ENCODE measurements around the gene CYP4F22. TPM values are rescaled to one million over a fixed set of nuclear protein-coding genes. Genes with fewer than 3 reads are reported as not detected.

CYP4F22 gene
- total RNA-seq, 2 donors from 2014 or later = not detected

DNA sequence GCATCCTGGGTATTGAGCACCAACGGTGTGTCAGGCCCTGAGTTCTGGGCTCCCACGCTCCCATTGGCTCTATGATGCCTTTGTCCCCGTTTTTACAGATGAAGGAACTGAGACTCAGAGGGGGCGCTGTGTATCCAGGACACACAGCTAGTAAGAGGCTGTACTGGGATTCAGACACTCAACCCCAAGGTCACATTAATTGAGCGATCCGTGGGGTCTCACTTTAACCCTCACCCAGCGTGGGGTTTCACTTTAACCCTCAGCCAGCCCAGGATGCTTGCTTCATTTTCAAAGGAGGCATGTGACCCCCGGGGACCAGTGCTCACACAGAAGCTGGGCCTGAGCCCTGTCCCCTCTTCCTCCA lies 42.6 kb downstream of the CYP4F22 start:
- Histone ChIP-seq H3K9me3 (no peaks in the 10 kb centered on the region), H3K36me3 (replicated peaks in 1 of 2; ENCODE audit: insufficient read depth in 1 of 2, low read depth in 2 of 2) (no peaks in the 10 kb centered on the region), H3K27me3 (peaks cover 0 to 10% of the 10 kb centered on the region in 2 donors), H3K4me1 (peaks cover 14% of the 10 kb centered on the region), H3K27ac (no peak overlapping the region), H3K4me3 (peak overlapping the region in 1 of 2 donors; percentile 4)
- ATAC-seq = no peak
- TF ChIP-seq, protein P1, sequence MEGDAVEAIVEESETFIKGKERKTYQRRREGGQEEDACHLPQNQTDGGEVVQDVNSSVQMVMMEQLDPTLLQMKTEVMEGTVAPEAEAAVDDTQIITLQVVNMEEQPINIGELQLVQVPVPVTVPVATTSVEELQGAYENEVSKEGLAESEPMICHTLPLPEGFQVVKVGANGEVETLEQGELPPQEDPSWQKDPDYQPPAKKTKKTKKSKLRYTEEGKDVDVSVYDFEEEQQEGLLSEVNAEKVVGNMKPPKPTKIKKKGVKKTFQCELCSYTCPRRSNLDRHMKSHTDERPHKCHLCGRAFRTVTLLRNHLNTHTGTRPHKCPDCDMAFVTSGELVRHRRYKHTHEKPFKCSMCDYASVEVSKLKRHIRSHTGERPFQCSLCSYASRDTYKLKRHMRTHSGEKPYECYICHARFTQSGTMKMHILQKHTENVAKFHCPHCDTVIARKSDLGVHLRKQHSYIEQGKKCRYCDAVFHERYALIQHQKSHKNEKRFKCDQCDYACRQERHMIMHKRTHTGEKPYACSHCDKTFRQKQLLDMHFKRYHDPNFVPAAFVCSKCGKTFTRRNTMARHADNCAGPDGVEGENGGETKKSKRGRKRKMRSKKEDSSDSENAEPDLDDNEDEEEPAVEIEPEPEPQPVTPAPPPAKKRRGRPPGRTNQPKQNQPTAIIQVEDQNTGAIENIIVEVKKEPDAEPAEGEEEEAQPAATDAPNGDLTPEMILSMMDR (IDR thresholded peaks at IDR 0.05) = no peak
- TF ChIP-seq POLR2A (IDR thresholded peaks at IDR 0.05) = no peak
- intact Hi-C loops (cut with DNase I) = loop anchor here (5.0 to 10.0 kb wide), 2 partner anchors 96 to 374 kb away; no protein-coding TSS in a partner anchor
- 9% methylated on average over 8 of the region's 8 CpGs; no CpG with 5 or more reads in 1 of the 2 donors for WGBS, 2 donors
- DNase-seq = peak in 1 of 4 donors; percentile 9

DNA sequence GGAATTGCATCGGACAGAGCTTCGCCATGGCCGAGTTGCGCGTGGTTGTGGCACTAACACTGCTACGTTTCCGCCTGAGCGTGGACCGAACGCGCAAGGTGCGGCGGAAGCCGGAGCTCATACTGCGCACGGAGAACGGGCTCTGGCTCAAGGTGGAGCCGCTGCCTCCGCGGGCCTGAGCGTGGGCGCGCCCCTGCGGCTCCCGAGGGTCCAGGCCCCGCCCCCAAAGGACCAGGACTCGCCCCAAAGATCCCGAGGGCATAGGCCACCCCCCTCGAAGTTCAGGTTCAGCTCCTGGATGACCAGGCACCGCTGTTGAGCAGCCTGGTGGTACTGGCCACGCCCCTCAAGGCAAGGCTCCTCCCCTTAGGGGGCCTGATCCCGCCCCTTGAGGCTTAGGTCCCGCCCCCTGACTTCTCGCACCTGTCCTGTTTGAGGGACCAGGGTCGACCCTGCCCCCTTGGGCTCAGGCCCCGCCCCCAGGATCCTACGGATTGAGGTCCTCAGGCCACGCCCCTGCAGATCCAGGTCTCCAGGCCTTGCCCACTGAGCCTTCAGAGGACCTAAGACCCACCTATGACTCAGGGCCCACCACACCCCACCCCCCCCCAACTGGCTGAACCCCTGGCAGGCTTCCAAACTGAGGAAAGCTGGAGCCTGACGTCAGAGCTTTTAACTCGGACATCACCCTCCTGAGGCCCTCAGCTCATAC lies 43.1 kb downstream of the CYP4F22 start:
- Histone ChIP-seq H3K9me3 (no peaks in the 10 kb centered on the region), H3K27ac (no peak overlapping the region), H3K36me3 (replicated peaks in 1 of 2; ENCODE audit: insufficient read depth in 1 of 2, low read depth in 2 of 2) (no peaks in the 10 kb centered on the region), H3K27me3 (peaks cover 0 to 10% of the 10 kb centered on the region in 2 donors), H3K4me1 (peaks cover 18% of the 10 kb centered on the region), H3K4me3 (peak overlapping the region in 1 of 2 donors; percentile 4)
- ATAC-seq = no peak
- peak; percentile 19 to 41 (median 26) for DNase-seq
- intact Hi-C loops (cut with DNase I) = loop anchor here (5.0 to 10.0 kb wide), 2 partner anchors 97 to 374 kb away; no protein-coding TSS in a partner anchor
- 6 to 10% methylated on average over 9 to 40 of the region's 40 CpGs for WGBS, 2 donors
- TF ChIP-seq, protein P1 (IDR thresholded peaks at IDR 0.05) = no peak
- no peak for TF ChIP-seq POLR2A (IDR thresholded peaks at IDR 0.05)

DNA sequence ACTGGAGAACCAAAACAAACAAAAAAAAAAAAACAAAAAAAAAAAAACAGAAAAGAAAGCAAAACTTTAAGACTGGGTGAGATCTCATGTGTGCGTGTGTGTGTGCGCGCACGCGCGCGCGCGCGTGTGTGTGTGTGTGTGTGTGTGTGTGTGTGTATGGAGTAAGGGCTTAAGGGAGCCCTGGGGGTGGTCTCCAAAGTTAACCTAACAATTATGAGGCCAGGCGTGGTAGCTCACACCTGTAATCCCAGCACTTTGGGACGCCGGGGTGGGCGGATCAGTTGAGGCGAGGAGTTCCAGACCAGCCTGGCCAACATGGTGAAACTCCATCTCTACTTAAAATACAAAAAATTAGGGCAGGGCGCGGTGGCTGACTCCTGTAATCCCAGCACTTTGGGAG lies 46.7 kb downstream of the CYP4F22 start:
- Histone ChIP-seq H3K36me3 (replicated peaks in 1 of 2; ENCODE audit: insufficient read depth in 1 of 2, low read depth in 2 of 2) (no peaks in the 10 kb centered on the region), H3K4me1 (peaks cover 18% of the 10 kb centered on the region), H3K9me3 (no peaks in the 10 kb centered on the region), H3K27ac (no peak overlapping the region), H3K27me3 (peaks cover 0 to 10% of the 10 kb centered on the region in 2 donors), H3K4me3 (no peak overlapping the region)
- DNase-seq = no peak
- TF ChIP-seq, protein P1 (IDR thresholded peaks at IDR 0.05) = no peak
- no peak for TF ChIP-seq POLR2A (IDR thresholded peaks at IDR 0.05)
- 59 to 61% methylated on average over 17 of the region's 17 CpGs for WGBS, 2 donors
- intact Hi-C loops (cut with DNase I) = loop anchor here (10.0 kb wide), 1 partner anchor 100 kb away; no protein-coding TSS in a partner anchor
- ATAC-seq = no peak

DNA sequence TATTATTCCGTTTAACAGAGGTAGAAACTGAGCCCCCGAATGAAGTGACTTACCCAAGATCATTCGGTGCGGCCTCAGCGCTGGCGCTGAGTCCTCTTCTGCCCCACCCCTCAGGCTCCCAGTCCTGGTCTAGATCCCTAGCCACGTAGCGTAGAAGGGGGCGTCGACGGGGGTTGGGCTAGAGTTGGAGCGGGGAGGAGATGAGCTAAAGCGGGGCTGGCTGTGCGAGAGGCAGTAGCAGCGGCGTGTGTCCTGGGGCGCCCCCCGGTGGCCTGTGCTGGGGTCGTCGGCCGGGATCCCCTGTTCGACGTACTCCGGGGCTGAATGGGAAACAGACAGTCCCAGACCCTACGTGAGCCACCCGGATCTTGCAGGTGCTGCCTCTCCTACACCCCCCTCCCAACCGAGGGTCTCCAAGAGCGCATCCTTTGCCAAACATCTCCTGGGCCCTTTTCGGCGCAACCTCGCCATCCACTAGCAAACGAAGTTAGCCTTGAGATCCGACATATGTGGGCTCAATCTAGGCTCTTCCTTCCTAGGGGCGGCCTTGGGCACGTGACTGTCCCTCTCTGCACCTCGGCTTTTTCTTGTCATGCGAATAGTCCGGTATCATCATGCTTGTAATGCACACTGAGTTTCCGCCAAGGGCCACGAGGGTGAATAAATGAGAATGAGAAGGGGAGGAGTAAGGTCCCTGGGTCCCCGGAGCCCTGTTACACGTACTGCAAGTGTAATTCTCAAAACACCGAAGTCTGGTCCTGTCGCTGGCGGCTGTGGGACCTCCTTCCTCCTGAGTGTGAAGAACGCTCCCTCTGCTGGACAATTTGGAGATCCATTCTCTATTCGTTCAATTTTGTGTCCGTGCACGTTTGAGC lies 47.7 kb downstream of the CYP4F22 start:
- DNase-seq = peak; percentile 83 to 92 (median 86)
- intact Hi-C loops (cut with DNase I) = loop anchor here (10.0 kb wide), 1 partner anchor 101 kb away; no protein-coding TSS in a partner anchor
- Histone ChIP-seq H3K27me3 (peaks cover 0 to 3% of the 10 kb centered on the region in 2 donors), H3K4me3 (no peak overlapping the region), H3K36me3 (replicated peaks in 1 of 2; ENCODE audit: insufficient read depth in 1 of 2, low read depth in 2 of 2) (no peaks in the 10 kb centered on the region), H3K4me1 (peaks cover 15% of the 10 kb centered on the region), H3K27ac (no peak overlapping the region), H3K9me3 (no peaks in the 10 kb centered on the region)
- 0 to 1% methylated on average over 28 to 48 of the region's 49 CpGs for WGBS, 2 donors
- peak; percentile 86 for ATAC-seq
- TF ChIP-seq, protein P1 (IDR thresholded peaks at IDR 0.05) = peak; percentile 45 to 92 (median 87)
- TF ChIP-seq POLR2A (IDR thresholded peaks at IDR 0.05) = peak in 1 of 3 donors; percentile 8

Measured in body of pancreas (tissue), 4 donors.